K562 (cell line): ENCODE measurements around the gene CDHR1. TPM values are rescaled to one million over a fixed set of nuclear protein-coding genes. Genes with fewer than 3 reads are reported as not detected.

Source experiments
- ATAC-seq: fragments of 200-7000 bp; cut with Tn5 transposase; 3 replicates; pipeline ENCODE4 v1.9.1; 2020; ENCODE audit warnings: moderate library complexity
- BruUV-seq: library from RNA; stranded (reverse); fragments of 400-500 nt; replicated peaks from 2 replicates; lab custom pipeline; 2021; lab: Mats Ljungman, UMichigan
- CTCF ChIA-PET: fragments of 300-600 bp; formaldehyde crosslinking; extraction: SDS; loops from one replicate; lab custom pipeline; 2021; ENCODE audit warnings: low intra/inter-chr PET ratio; lab: Yijun Ruan, JAX
- POLR2A ChIA-PET: fragments of 300-600, 350-650 bp; sonication (Branson Sonifier 250); formaldehyde crosslinking; extraction: SDS; loops from one replicate; lab custom pipeline; 2021; ENCODE audit warnings: antibody characterized with exemption, inconsistent platforms; lab: Yijun Ruan, JAX
- DNase-seq, 4 experiments: peaks; one replicate each; pipeline versions ENCODE4 v3.0.0 to v3.0.0-alpha.2; 2011 to 2018; ENCODE audit warnings: low spot score in 3 of 4, mixed read lengths in 3 of 4; ENCODE audit errors: extremely low read depth in 1 of 4
- FAIRE-seq: peaks from 2 replicates; lab custom pipeline; 2011; peaks lifted over from hg19 to GRCh38; lab: Jason Lieb, UNC
- H2AFZ ChIP-seq: 2 replicates; pipeline ENCODE4 v1.6.0; 2011; ENCODE audit warnings: low read depth, low read length, control low read depth, inconsistent platforms
- H3K27ac ChIP-seq: fragments of 200-600 bp; 3 replicates; pipeline ENCODE4 v1.8.0; 2011; ENCODE audit warnings: low read depth, mild to moderate bottlenecking, control low read depth, inconsistent platforms, low read length, moderate library complexity, mixed read lengths; ENCODE audit errors: extremely low read depth
- H3K27me3 ChIP-seq, 2 experiments: fragments of 300-600 bp in 1 of 2; 2 replicates in 1 of 2; 3 replicates in 1 of 2; pipeline versions ENCODE4 v1.6.0 to v1.8.0; 2011; ENCODE audit warnings: inconsistent platforms in 2 of 2, low read length in 2 of 2, mild to moderate bottlenecking in 1 of 2, mixed read lengths in 1 of 2, moderate library complexity in 1 of 2; ENCODE audit not compliant: control insufficient read depth in 2 of 2, insufficient read depth in 2 of 2
- H3K36me3 ChIP-seq: fragments of 300-600 bp; 3 replicates; pipeline ENCODE4 v1.8.0; 2011; ENCODE audit warnings: mild to moderate bottlenecking, low read length, inconsistent platforms; ENCODE audit not compliant: control insufficient read depth, insufficient read depth
- H3K4me1 ChIP-seq, 2 experiments: fragments of 200-600 bp in 1 of 2; replicated peaks in 1 of 2; 2 replicates in 1 of 2; 3 replicates in 1 of 2; pipeline versions ENCODE4 v1.5.1 to v1.8.0; 2011; ENCODE audit warnings: inconsistent platforms in 2 of 2, low read length in 2 of 2, mild to moderate bottlenecking in 1 of 2, mixed read lengths in 1 of 2, moderate library complexity in 1 of 2; ENCODE audit not compliant: control insufficient read depth in 2 of 2, insufficient read depth in 2 of 2
- H3K4me2 ChIP-seq: 2 replicates; pipeline ENCODE4 v1.6.1; 2011; ENCODE audit warnings: low read length, control low read depth, inconsistent platforms, mixed read lengths; ENCODE audit not compliant: insufficient read depth
- H3K4me3 ChIP-seq: fragments of 200-600 bp; sonication (generic), shearing (Covaris generic); 2 replicates; pipeline ENCODE4 v1.5.1; 2016; ENCODE audit warnings: control low read depth, inconsistent platforms
- H3K79me2 ChIP-seq: fragments of 200-600 bp; 3 replicates; pipeline ENCODE4 v1.8.0; 2011; ENCODE audit warnings: low read length, inconsistent platforms; ENCODE audit not compliant: control insufficient read depth, insufficient read depth
- H3K9ac ChIP-seq, 2 experiments: 2 replicates each; pipeline versions ENCODE4 v1.6.0 to v1.6.1; 2011; ENCODE audit warnings: low read depth in 2 of 2, low read length in 2 of 2, control low read depth in 1 of 2, inconsistent platforms in 1 of 2, mild to moderate bottlenecking in 1 of 2, mixed read lengths in 1 of 2; ENCODE audit not compliant: insufficient read depth in 1 of 2
- H3K9me1 ChIP-seq: one replicate; pipeline ENCODE4 v1.6.0; 2011; ENCODE audit warnings: inconsistent platforms, mild to moderate bottlenecking, low read length, moderate library complexity; ENCODE audit not compliant: control insufficient read depth, insufficient read depth
- H3K9me3 ChIP-seq: replicated peaks from 2 replicates; pipeline ENCODE4 v1.5.1; 2011; ENCODE audit warnings: low read depth, low read length, inconsistent platforms; ENCODE audit not compliant: control insufficient read depth, insufficient read depth
- H4K20me1 ChIP-seq: replicated peaks from 2 replicates; pipeline ENCODE4 v1.6.1; 2011; ENCODE audit warnings: low read length, inconsistent platforms, mixed read lengths; ENCODE audit not compliant: control insufficient read depth, insufficient read depth
- ETV1 ChIP-seq: fragments of 450-650 bp; conservative IDR thresholded peaks from 2 replicates; pipeline ENCODE4 v1.6.1; 2016; ENCODE audit warnings: missing genetic modification characterization, control low read depth, low read depth, missing compliant biosample characterization
- RCOR1 ChIP-seq, 2 experiments: IDR thresholded peaks; 2 replicates each; pipeline ENCODE4 v1.6.1; 2012; ENCODE audit warnings: low read depth in 2 of 2, low read length in 2 of 2, borderline replicate concordance in 1 of 2, improper control_type of control experiment in 1 of 2
- WGBS: fragments of 100-300 bp; shearing (Covaris generic); methylation state at CpG from one replicate; pipeline ENCODE4 v1.1.6; 2016; ENCODE audit warnings: low coverage, mixed read lengths; ENCODE audit not compliant: insufficient coverage; ENCODE audit errors: missing lambda C conversion rate; 5-methylcytosine and 5-hydroxymethylcytosine counted together
- in situ Hi-C: fragments of 300-500 bp; cut with MboI; formaldehyde crosslinking; loops from 4 replicates; pipeline ENCODE4 v1.15.0; 2018; ENCODE audit warnings: inconsistent platforms, mixed read lengths
- intact Hi-C: fragments of 100-400 bp; cut with micrococcal nuclease; formaldehyde crosslinking; loops from 2 replicates; pipeline ENCODE4 v1.14.2; 2022
- polyA plus RNA-seq, 8 experiments: library from polyadenylated mRNA; depleted of rRNA in 4 of 8; stranded (reverse) in 5 of 8; unstranded in 3 of 8; fragments of >200 nt; fragmentation: Nextera tagmentation in 2 of 8; fragmentation: Illumina TruSeq in 1 of 8; extraction: Ambion mirVana in 2 of 8; extraction: Trizol in 1 of 8; gene quantifications; 2 replicates each; pipeline versions ENCODE4 v1.2.1 to v1.2.3, GENCODE V29; 2011 to 2014; ENCODE audit warnings: inconsistent platforms in 1 of 8, missing spikeins in 1 of 8
- total RNA-seq, 7 experiments: library from RNA; depleted of rRNA in 6 of 7; stranded (reverse); fragments of >200 nt in 6 of 7; fragmentation: Illumina TruSeq in 2 of 7; extraction: Trizol in 2 of 7; gene quantifications; 2 replicates each; pipeline versions ENCODE4 v1.2.1 to v1.2.3, GENCODE V29; 2011 to 2021; ENCODE audit warnings: low replicate concordance in 1 of 7
- TF ChIP-seq, protein P1 (sequence below): fragments of 250-450 bp; sonication (Bioruptor Pico); IDR thresholded peaks from 2 replicates; pipeline ENCODE4 v1.4.0; 2020; ENCODE audit warnings: mild to moderate bottlenecking, moderate library complexity, borderline replicate concordance

Gene CDHR1
- total and polyA plus RNA-seq, 9 of the 15 experiments (the other 6 are each of a cell fraction or from before 2014, with no cell fraction given) = 0.03 to 0.99 (median 0.20) TPM

DNA sequence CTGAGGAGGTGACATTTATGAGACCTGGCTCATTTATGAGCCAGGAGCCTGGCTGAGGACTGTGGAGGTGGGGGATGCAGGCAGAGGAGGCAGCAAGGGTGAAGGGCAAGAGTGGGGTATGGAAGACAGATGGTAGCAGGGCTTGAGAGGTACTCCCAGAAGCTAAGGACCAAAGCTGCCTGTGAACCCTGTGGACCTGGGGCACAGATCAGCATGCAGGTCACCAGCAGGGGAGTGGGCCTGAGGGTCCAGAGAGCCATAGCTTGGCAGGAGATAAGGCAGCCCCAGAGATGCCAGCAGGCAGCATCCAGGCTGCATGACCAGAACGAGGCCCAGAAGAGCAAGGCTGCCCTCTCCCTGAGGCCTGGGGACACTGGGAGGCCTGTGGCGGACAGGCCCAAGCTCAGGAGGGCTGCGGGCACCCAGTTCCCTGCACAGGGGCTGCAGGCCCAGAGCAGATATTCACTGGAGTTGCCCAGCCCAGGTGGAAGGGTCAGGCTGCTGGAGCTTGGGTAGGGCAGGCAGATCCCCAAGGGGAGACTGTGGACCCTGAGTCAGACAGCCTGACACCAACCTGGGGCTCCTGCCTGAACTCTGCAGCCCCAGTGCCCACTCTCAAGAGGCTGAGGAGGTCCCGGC is 17.4 kb upstream of the CDHR1 start:
- Histone ChIP-seq H3K79me2 (no peaks in the 10 kb centered on the region), H3K9me1 (no peaks in the 10 kb centered on the region)
- no peak for TF ChIP-seq ETV1
- TF ChIP-seq, protein P1, sequence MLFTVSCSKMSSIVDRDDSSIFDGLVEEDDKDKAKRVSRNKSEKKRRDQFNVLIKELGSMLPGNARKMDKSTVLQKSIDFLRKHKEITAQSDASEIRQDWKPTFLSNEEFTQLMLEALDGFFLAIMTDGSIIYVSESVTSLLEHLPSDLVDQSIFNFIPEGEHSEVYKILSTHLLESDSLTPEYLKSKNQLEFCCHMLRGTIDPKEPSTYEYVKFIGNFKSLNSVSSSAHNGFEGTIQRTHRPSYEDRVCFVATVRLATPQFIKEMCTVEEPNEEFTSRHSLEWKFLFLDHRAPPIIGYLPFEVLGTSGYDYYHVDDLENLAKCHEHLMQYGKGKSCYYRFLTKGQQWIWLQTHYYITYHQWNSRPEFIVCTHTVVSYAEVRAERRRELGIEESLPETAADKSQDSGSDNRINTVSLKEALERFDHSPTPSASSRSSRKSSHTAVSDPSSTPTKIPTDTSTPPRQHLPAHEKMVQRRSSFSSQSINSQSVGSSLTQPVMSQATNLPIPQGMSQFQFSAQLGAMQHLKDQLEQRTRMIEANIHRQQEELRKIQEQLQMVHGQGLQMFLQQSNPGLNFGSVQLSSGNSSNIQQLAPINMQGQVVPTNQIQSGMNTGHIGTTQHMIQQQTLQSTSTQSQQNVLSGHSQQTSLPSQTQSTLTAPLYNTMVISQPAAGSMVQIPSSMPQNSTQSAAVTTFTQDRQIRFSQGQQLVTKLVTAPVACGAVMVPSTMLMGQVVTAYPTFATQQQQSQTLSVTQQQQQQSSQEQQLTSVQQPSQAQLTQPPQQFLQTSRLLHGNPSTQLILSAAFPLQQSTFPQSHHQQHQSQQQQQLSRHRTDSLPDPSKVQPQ = no peak
- TF ChIP-seq RCOR1 (IDR thresholded peaks at IDR 0.05; ENCODE audit: borderline replicate concordance in 1 of 2, low read depth in 2 of 2, low read length in 2 of 2) = no peak
- TF ChIP-seq, all 486 proteins: peak for 0
- Histone ChIP-seq H3K4me2 (no peak overlapping the region), H3K36me3 (no peaks in the 10 kb centered on the region), H3K9me3 (no peaks in the 10 kb centered on the region), H3K27ac (no peak overlapping the region), H3K27me3 (peaks cover 26 to 34% of the 10 kb centered on the region in 2 experiments; a peak in 4 of 5 replicates), H3K4me3 (no peak overlapping the region), H3K9ac (no peak overlapping the region; a peak in 1 of 4 replicates), H2AFZ (no peak overlapping the region), H3K4me1 (no peaks in the 10 kb centered on the region; a peak in 1 of 5 replicates), H4K20me1 (no peaks in the 10 kb centered on the region; the same call in 1 of the 2 replicates)
- ChIA-PET CTCF (no interaction called here), POLR2A (interaction anchor here (0.5 to 0.6 kb wide), 2 partner anchors 103 to 575 kb away, joined by 3 to 4 read pairs; no protein-coding TSS in a partner anchor)
- in situ Hi-C loops (no loop called here), intact Hi-C loops (no loop called here)
- ATAC-seq (peak; percentile 34), DNase-seq (no peak), FAIRE-seq (no peak)
- WGBS = 3% methylated on average over 4 of the region's 4 CpGs
- no TSS peak for BruUV-seq
